Upper lobe of right lung (tissue), 1 donor: Measurements from ENCODE around the gene OVOL2. TPM values are rescaled to one million over a fixed set of nuclear protein-coding genes. Genes with fewer than 3 reads are reported as not detected.

Experiments
- ATAC-seq: fragments of 200-7000 bp; cut with Tn5 transposase; one replicate; pipeline ENCODE4 v1.9.1; 2020; ENCODE audit warnings: mild to moderate bottlenecking, moderate library complexity
- DNase-seq: peaks from one replicate; pipeline ENCODE4 v3.0.0-alpha.2; 2020
- H3K27ac ChIP-seq: fragments of 200-600 bp; one replicate; pipeline ENCODE4 v1.8.0; 2022
- H3K27me3 ChIP-seq: fragments of 200-600 bp; one replicate; pipeline ENCODE4 v1.8.0; 2022; ENCODE audit warnings: mild to moderate bottlenecking
- H3K36me3 ChIP-seq: fragments of 200-600 bp; one replicate; pipeline ENCODE4 v1.8.0; 2022
- H3K4me1 ChIP-seq: fragments of 200-600 bp; one replicate; pipeline ENCODE4 v1.8.0; 2022
- H3K4me3 ChIP-seq: fragments of 200-600 bp; one replicate; pipeline ENCODE4 v1.8.0; 2022; ENCODE audit warnings: mild to moderate bottlenecking
- H3K9me3 ChIP-seq: fragments of 200-600 bp; one replicate; pipeline ENCODE4 v1.8.0; 2022
- intact Hi-C: fragments of 100-400 bp; cut with DNase I; formaldehyde crosslinking; loops from one replicate; pipeline ENCODE4 v1.11.0; 2022
- total RNA-seq: library from RNA; stranded (reverse); fragmentation: NEBNext Ultra II Directional; extraction: Animal tissue kit (Norgen Biotek cat#: 25700); gene quantifications from one replicate; pipeline ENCODE4 v1.2.1, GENCODE V29; 2021
- TF ChIP-seq, protein P1 (sequence below): fragments of 200-600 bp; IDR thresholded peaks from one replicate; pipeline ENCODE4 v1.8.0; 2022; ENCODE audit warnings: antibody characterized with exemption
- donor health status: DM: no; HTN: yes; CAD: no; lungs with severe emphysema.

OVOL2 gene
- total RNA-seq, 1 donor from 2014 or later = 6.7 TPM

DNA sequence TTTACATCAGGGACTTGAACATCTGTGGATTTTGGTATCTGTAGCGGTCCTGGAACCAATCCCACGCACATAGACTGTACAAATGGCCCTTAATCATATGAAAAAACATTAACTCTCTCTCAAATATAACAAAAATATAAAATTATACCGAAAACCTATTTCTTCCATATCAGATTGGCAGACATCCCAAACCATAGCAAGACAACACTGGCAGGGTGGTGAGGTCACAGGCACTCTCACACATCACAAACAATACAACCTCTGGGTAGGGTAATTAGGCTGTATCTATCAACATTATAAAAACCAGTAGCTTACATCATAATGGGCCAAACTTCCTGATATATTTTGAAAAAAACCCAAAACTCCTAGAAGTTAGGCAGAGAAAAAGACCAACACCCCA is 40.9 kb downstream of the OVOL2 start:
- ATAC-seq (no peak), DNase-seq (no peak)
- no peak overlapping the region for H3K4me3 ChIP-seq
- no peaks in the 10 kb centered on the region for H3K9me3 ChIP-seq
- no peaks in the 10 kb centered on the region for H3K36me3 ChIP-seq
- no peaks in the 10 kb centered on the region for H3K27me3 ChIP-seq
- intact Hi-C loops = no loop called here
- no peak overlapping the region for H3K27ac ChIP-seq
- no peaks in the 10 kb centered on the region for H3K4me1 ChIP-seq
- TF ChIP-seq, protein P1, sequence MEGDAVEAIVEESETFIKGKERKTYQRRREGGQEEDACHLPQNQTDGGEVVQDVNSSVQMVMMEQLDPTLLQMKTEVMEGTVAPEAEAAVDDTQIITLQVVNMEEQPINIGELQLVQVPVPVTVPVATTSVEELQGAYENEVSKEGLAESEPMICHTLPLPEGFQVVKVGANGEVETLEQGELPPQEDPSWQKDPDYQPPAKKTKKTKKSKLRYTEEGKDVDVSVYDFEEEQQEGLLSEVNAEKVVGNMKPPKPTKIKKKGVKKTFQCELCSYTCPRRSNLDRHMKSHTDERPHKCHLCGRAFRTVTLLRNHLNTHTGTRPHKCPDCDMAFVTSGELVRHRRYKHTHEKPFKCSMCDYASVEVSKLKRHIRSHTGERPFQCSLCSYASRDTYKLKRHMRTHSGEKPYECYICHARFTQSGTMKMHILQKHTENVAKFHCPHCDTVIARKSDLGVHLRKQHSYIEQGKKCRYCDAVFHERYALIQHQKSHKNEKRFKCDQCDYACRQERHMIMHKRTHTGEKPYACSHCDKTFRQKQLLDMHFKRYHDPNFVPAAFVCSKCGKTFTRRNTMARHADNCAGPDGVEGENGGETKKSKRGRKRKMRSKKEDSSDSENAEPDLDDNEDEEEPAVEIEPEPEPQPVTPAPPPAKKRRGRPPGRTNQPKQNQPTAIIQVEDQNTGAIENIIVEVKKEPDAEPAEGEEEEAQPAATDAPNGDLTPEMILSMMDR = no peak

DNA sequence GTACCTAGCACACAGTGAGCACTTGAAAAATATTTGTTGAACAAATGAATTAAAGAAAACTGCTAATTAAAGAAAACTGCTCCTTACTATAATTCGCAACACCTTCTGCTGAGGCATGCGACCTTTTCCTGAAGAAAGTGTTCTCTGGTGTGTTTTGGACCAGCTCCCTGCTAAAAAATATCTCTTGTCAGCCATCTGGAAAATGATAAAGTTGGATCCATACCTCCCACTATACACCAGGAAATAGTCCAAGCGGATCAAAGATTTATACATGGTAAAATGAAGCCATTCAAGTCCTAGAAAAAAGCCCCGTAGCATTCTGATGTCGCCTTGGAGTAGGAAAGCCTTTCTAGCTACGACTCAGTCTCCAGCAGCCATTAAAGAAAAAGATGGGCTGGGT is 43.3 kb downstream of the OVOL2 start:
- intact Hi-C loops = no loop called here
- Histone ChIP-seq H3K4me1 (no peaks in the 10 kb centered on the region), H3K36me3 (no peaks in the 10 kb centered on the region), H3K4me3 (no peak overlapping the region), H3K9me3 (no peaks in the 10 kb centered on the region), H3K27me3 (no peaks in the 10 kb centered on the region), H3K27ac (no peak overlapping the region)
- DNase-seq = no peak
- no peak for ATAC-seq
- TF ChIP-seq, protein P1 = no peak

DNA sequence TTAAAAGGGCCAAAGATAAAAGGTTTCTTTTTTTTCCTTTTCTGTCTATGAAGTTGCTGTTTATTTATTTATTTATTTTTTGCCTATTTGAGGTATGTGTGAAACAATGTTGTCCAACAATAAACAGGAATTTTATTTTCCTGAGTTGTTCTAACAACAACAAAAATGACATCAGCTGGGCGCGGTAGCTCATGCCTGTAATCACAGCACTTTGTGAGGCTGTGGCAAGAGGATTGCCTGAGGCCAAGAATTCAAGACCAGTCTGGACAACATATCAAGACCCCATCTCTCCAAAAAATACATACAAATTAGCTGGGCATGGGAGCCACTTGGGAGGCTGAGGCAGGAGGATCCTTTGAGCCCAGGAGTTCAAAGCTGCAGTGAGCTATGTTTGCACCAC is 44.8 kb downstream of the OVOL2 start:
- no peak for ATAC-seq
- Histone ChIP-seq H3K4me3 (no peak overlapping the region), H3K4me1 (no peaks in the 10 kb centered on the region), H3K9me3 (no peaks in the 10 kb centered on the region), H3K36me3 (no peaks in the 10 kb centered on the region), H3K27me3 (no peaks in the 10 kb centered on the region), H3K27ac (no peak overlapping the region)
- intact Hi-C loops = no loop called here
- DNase-seq = no peak
- TF ChIP-seq, protein P1 = no peak

DNA sequence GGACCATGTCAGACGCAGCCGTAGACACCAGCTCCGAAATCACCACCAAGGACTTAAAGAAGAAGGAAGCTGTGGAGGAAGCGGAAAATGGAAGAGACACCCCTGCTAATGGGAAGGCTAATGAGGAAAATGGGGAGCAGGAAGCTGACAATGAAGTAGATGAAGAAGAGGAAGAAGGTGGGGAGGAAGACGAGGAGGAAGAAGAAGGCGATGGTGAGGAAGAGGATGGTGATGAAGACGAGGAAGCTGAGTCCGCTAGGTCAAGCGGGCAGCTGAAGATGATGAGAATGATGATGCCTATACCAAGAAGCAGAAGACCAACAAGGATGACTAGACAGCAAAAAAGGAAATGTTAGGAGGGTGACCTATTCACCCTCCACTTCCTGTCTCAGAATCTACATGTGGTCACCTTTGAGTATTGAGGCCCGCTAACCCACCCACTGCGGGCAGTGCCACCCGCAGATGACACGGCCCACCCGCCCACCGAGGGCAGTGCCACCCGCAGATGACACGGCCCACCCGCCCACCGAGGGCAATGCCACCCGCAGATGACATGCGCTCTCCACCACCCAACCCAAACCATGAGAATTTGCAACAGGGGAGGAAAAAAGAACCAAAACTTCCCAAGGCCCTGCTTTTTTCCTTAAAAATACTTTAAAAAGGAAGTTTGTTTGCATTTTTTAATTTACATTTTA is 45.6 kb downstream of the OVOL2 start:
- no peaks in the 10 kb centered on the region for H3K27me3 ChIP-seq
- H3K4me3 ChIP-seq = no peak overlapping the region

DNA sequence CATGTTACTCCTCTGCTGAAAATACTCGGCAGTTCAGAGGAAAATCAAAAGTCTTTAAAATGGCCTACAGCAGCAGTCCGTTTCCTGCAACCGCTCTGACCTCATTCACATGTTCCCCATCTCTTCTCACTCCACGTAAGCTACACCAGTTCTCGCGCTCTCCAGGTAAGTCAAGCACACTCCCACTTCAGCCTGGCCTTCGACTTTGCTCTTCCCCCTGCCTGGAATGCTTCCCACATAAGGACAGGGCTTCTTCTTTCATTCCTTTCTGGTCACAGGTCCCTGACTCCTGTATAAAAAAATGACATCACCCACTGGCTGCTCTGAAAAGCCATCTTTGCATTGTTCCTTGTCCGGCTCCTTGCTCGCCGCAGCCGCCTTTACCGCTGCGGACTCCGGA is 46.2 kb downstream of the OVOL2 start:
- TF ChIP-seq, protein P1 = no peak
- H3K27me3 ChIP-seq = no peaks in the 10 kb centered on the region
- intact Hi-C loops = no loop called here
- H3K36me3 ChIP-seq = no peaks in the 10 kb centered on the region
- H3K27ac ChIP-seq = no peak overlapping the region
- H3K4me3 ChIP-seq = no peak overlapping the region
- H3K4me1 ChIP-seq = peaks cover 10% of the 10 kb centered on the region
- DNase-seq (no peak), ATAC-seq (no peak)
- H3K9me3 ChIP-seq = no peaks in the 10 kb centered on the region

More for the DNA sequence above, 45.6 kb downstream of the OVOL2 start:
- Histone ChIP-seq H3K36me3 (no peaks in the 10 kb centered on the region), H3K9me3 (no peaks in the 10 kb centered on the region), H3K4me1 (peaks cover 7% of the 10 kb centered on the region), H3K27ac (no peak overlapping the region)
- DNase-seq (no peak), ATAC-seq (no peak)
- TF ChIP-seq, protein P1 = no peak
- intact Hi-C loops = no loop called here

DNA sequence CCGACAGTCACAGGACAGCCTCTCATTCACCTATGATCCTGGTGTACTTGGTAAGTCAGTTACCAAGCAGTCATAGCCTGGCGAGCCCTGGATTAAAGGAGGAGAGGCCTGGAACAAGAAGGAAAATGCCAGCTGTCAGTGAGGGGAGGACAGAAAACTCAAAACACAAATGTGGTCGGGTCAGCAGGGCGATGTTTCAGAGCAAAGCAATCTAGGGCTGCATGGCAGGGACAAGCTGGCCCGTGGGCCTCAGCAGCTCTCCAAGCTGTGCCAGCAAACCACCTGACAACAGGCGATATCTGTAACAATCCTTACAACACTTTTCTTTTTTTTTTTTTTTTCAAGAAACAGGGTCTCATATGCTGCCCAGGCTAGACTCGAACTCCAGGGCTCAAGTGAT is 48.6 kb downstream of the OVOL2 start:
- Histone ChIP-seq H3K9me3 (no peaks in the 10 kb centered on the region), H3K27ac (no peak overlapping the region), H3K4me1 (peaks cover 13% of the 10 kb centered on the region), H3K36me3 (no peaks in the 10 kb centered on the region), H3K27me3 (no peaks in the 10 kb centered on the region), H3K4me3 (no peak overlapping the region)
- TF ChIP-seq, protein P1 = no peak
- no peak for ATAC-seq
- no peak for DNase-seq
- intact Hi-C loops = no loop called here
